ENCODE results near the gene ATP6V0B. TPM values are rescaled to one million over a fixed set of nuclear protein-coding genes. Genes with fewer than 3 reads are reported as not detected.
A peak's percentile ranks its signal among the peaks of the same experiment; 100 is the strongest.

ATP6V0B gene
- total RNA-seq, 1 donor from 2014 or later = 133 TPM

DNA sequence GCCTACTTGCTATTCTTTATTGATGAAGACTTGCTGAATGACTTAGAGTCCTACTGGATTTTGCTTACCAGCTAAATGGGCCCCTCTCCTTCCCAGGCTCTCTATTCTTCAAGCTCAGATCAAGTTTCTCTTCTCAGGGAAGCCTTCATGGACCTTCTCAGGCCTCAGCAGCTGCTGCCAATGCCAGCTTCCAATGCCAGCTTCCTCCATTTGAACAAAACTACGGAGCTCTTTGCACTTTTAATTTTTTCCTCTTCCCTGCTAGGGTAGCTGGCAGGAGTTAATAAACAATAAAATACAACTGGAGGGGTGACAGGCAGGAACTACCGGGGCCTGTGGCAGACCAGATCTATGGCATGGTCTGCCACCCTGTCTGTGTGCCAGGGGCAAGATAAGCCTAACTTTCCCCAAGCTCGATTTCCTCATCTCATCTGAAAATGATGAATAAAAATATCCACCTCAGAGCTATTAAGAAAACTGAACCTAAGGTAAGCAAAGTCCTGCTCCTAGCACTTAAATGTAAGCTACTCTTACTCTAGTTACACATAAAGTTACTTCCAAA lies 29.0 kb upstream of the ATP6V0B start:
- DNase-seq (ENCODE audit: low spot score) = no peak

- DNase-seq (ENCODE audit: low spot score) = peak; percentile 98
These were observed 28.3 kb upstream of the ATP6V0B start, which contains the start of gene IPO13 for GRCh38 chr1:43946236-43947060. Gene IPO13 (plus strand): TSS chr1:43946950. CDS start chr1:43947601, 651 bp downstream.

GRCh38 chr1:43947061-43947873 lies 27.5 kb upstream of the ATP6V0B start:
- no peak for DNase-seq (ENCODE audit: low spot score)

DNA sequence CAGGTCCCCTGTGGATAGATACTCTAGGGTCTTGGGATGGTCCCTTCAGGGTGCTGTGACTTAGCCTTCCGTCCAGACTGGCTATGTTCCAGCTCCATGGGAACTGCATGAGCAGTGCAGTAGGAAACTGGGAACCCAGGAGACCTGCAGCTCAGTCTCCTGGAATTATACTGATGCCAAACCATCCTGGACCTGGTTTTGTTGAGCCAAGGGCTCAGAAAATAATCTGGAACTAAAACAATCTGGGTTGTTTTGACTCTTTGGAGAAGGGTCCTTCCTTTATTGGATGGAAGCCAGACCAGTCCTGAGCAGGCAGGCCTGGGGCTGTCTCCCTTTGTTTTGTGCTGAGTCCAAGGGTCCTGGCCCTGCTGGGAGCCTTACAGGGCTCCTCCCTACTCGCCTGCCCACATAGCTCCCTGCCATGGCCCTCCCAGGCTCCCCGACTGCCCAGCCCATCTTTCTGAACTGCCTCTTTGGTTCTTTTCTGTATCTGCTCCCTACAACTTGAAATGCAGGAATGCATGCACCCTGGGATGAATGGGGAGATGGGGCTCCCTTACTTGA lies 26.8 kb upstream of the ATP6V0B start:
- DNase-seq (ENCODE audit: low spot score) = no peak

DNA sequence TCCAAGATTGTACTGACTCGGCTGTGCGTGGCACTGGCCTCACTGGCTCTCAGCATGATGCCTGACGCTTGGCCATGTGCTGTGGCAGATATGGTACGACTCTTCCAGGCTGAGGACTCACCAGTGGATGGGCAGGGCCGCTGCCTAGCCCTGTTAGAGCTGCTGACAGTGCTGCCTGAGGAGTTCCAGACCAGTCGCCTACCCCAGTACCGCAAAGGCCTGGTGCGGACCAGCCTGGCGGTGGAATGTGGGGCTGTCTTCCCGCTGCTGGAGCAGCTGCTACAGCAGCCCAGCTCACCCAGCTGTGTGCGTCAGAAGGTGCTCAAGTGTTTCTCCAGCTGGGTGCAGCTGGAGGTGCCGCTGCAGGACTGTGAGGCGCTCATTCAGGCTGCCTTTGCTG lies 25.1 kb upstream of the ATP6V0B start:
- DNase-seq (ENCODE audit: low spot score) = no peak

DNA sequence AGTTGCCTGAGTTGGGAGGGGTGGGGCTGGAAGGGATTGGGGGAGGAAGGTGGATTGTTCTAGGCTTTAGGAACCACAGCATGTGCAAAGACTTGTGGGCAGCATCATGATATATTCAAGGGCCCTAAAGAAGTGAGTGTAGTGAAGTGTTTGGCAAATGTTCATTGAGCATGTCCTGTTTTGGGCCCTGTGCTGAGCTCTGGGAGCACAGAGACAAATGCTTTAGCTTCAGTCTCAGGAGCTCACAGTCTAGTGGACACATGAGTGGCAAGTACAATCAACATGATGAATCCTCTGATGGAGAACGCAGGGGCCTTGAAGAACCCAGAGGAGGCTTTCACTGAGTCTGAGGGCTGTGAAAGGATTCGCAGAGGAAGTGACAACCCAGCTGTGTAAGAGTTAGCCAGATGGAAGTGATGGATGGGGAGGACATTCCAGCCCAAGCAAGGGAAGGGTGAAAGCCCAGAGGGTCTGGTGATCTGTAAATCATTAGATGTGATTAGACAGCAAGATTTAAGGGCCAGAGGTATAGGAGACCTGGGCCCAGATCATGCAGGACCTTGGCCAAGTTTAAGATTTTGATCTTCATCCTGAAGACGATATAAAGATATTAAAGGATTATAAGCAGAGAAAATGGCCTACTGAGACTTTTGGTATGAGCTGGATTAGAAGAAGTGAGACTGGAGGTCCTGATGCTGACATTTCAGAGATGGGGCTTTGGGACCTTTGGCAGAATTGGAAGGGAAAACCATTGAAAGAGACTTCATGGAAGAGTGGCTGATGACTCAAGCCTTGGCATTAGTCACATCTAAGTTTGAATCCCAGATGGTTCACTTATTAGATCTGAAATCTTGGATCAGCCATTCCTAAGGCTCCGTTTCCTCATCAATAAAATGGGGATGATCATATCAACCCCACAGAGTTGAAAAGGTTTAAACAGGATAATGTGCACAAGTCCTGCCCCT lies 23.5 kb upstream of the ATP6V0B start:
- DNase-seq (ENCODE audit: low spot score) = no peak

DNA sequence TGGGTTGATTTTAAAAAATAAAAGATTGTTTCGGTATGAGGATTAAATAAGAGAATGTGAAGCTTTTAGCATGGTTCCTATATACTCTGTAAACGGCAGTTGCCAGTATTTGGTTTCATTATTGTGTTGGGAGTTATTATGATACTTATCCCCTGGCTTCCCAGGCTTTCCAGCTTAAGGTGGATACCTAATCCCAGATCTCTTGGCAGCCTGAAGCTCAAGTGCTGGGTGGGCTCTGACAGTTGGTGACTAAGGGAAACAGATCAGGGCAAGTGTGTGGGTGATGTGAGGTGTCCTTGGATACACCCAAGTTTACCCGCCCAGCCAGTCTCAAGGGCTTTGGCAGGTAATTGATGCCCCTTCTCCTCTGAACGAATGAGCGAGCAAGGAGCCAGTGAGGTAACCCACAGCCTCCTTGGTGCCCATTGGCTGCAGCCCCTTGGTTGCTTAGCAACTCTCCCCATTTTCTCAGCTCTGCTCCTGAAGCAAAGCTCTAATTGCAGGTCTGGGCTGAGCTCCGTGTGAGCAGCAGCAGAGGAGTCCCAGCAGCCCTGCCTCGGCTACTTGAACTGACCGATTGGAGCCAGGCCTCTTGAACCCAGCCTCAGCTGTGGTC lies 21.9 kb upstream of the ATP6V0B start:
- DNase-seq (ENCODE audit: low spot score) = no peak

GRCh38 chr1:43953361-43953760 lies 21.4 kb upstream of the ATP6V0B start:
- DNase-seq (ENCODE audit: low spot score) = no peak

DNA sequence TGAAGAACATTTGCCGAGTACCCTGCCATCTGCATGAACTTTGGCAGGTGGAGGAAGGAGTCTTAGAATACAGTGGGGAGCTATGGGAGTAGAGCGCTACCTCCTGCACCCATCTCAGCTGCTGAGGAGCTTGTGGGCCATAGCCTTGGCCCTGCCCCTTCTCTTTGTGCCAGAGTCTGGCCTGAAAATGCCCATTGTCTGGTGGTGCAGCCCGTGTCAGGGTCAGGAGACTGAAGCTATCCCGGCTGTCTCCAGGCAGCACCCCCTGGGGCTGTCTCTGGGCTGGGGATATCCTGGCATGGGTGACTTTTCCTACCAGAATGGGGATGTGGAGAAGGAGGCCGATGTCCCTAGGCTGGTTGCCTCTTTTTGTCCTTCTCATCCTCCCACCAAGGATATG lies 20.7 kb upstream of the ATP6V0B start:
- no peak for DNase-seq (ENCODE audit: low spot score)

- DNase-seq (ENCODE audit: low spot score) = no peak
These were observed 18.5 kb upstream of the ATP6V0B start for GRCh38 chr1:43956234-43956633.

GRCh38 chr1:43957407-43958040 lies 17.2 kb upstream of the ATP6V0B start:
- no peak for DNase-seq (ENCODE audit: low spot score)

DNA sequence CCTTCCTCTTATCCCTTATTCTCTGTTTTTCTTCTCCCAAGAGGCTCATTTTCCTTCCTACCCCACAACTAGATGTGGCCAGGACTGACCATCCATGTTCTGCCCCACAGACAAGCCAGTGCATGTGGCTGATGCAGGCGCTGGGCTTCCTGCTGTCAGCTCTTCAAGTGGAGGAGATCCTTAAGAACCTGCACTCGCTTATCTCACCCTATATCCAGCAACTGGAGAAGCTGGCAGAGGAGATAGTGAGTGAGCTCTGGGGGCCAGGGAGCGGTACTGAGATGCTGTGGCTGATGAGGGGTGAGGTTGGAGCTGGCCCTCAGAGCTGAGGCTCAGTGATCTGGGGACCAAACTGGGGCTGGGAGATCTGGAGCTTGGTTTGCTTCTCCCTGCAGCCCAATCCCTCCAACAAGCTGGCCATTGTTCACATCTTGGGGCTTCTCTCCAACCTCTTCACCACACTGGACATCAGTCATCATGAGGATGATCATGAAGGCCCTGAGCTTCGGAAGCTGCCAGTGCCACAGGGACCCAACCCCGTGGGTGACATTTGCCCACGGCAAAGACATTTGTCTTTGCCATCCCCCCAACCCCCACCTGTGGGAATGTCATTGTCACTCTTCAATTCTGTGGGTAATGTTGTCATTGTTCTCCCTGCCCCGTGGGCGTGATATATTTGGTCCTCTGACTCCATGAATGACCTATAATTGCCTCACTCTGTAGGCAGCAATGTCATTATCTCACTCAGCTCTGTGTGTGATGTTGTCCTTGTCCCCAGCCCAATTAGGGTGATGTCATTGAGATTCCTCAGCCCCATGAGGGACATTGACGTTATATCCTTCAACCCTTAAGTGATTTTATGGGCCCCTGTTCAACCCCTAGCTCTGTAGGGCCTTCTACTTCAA lies 16.2 kb upstream of the ATP6V0B start:
- DNase-seq (ENCODE audit: low spot score) = no peak

DNA sequence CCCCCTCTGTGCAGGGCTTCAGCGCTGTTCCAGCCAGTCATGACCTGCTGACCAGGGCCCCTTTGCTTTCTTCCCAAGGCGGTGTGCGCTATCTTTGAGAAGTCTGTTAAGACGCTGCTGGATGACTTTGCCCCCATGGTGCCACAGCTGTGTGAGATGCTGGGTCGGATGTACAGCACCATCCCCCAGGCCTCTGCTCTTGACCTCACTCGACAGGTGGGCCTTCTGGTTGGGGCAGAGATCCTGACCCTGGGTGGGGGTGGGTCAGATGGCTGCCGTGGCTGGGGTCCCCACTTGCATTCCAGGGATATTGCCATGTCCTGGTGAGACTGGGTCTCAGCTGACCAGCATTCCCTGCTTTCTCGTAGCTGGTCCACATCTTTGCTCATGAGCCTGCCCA lies 14.0 kb upstream of the ATP6V0B start:
- no peak for DNase-seq (ENCODE audit: low spot score)

GRCh38 chr1:43961692-43962091 lies 13.1 kb upstream of the ATP6V0B start:
- DNase-seq (ENCODE audit: low spot score) = no peak

GRCh38 chr1:43962324-43962723 lies 12.4 kb upstream of the ATP6V0B start:
- no peak for DNase-seq (ENCODE audit: low spot score)

- no peak for DNase-seq (ENCODE audit: low spot score)
These were observed 11.8 kb upstream of the ATP6V0B start for GRCh38 chr1:43963006-43963405.

DNA sequence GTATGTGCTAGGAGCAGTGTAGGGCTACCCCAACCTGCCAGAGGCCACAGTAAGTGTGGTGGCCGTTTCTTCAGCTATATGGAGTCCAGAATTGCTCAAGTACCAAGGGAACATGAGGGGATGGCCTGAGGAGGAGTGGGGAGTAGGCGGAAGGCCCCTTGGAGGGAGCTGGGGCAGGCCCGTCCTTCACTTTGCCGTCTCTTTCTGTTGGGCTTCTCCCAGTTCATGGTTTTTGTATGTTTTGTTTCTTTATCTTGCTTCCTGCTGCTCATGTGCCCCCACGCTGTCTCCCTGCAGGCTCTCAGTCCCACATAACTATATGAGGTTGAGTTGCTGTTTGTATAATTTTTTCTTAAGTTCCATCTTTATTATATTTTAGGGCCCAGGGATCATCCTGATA lies 10.9 kb upstream of the ATP6V0B start:
- no peak for DNase-seq (ENCODE audit: low spot score)

GRCh38 chr1:43965316-43965715 lies 9.4 kb upstream of the ATP6V0B start:
- DNase-seq (ENCODE audit: low spot score) = no peak
